ENCODE measurements around the gene ATP13A5.

DNA sequence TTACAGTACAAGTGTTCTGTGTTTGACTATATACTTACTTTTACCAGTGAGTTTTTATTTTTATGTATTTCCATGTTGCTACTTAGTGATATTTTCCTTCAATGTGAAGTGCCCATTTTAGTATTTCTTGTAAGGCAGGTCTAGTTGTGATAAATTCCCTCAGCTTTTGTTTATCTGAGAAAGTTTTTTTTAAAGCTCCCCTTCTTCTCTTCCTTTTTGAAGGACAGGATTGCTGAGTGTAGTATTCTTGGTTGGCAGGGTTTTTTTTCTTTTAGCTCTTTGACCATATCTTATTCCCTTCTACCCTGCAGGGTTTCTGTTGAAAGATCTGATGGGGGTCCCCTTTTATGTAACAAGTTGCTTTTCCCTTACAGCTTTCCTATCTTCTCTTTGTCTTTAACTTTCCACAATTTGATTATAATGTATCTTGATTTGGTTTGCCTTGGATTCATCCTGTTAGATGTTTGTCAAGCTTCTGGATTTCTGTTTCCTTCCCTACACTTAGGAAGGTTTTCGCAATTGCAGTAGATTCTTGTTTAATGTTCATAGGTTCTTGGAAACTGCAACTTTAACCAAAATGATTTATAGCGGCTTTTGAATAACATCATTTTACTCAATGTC lies 129.6 kb downstream of the ATP13A5 start:
- TF ChIP-seq, protein P1, sequence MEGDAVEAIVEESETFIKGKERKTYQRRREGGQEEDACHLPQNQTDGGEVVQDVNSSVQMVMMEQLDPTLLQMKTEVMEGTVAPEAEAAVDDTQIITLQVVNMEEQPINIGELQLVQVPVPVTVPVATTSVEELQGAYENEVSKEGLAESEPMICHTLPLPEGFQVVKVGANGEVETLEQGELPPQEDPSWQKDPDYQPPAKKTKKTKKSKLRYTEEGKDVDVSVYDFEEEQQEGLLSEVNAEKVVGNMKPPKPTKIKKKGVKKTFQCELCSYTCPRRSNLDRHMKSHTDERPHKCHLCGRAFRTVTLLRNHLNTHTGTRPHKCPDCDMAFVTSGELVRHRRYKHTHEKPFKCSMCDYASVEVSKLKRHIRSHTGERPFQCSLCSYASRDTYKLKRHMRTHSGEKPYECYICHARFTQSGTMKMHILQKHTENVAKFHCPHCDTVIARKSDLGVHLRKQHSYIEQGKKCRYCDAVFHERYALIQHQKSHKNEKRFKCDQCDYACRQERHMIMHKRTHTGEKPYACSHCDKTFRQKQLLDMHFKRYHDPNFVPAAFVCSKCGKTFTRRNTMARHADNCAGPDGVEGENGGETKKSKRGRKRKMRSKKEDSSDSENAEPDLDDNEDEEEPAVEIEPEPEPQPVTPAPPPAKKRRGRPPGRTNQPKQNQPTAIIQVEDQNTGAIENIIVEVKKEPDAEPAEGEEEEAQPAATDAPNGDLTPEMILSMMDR (IDR thresholded peaks at IDR 0.05): no peak
- no peak for TF ChIP-seq POLR2A (IDR thresholded peaks at IDR 0.05)
